Measurements from ENCODE around the gene PA2G4. TPM values are rescaled to one million over a fixed set of nuclear protein-coding genes. Genes with fewer than 3 reads are reported as not detected.

The PA2G4 gene
- polyA plus RNA-seq, 1 donor from 2014 or later = 112 TPM

DNA sequence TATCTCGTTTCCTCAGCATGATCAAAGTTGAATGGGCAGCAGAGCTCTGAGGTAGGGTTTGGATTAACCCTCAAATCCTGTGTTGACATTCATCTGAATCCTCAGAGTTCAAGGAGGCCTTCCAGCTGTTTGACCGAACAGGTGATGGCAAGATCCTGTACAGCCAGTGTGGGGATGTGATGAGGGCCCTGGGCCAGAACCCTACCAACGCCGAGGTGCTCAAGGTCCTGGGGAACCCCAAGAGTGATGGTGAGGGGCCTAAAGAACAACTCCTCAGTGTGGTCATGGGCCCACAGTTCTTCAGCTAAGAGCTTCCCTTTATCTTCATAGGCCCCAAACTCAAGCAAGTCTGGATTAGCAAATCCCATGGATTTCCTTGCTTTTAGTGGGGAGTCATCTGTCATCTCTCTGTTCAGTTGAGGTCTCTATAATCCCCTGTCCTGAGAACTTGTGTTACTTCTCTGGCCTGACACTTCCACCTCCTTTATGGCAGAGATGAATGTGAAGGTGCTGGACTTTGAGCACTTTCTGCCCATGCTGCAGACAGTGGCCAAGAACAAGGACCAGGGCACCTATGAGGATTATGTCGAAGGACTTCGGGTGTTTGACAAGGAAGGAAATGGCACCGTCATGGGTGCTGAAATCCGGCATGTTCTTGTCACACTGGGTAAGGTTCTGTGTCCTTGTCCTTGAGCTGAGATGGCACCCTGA lies 55.3 kb downstream of the PA2G4 start:
- Mint-ChIP-seq H3K4me3 (peak overlapping the region; percentile 79 to 100 (median 99)), H3K4me1 (peaks cover 18 to 28% (median 27%) of the 10 kb centered on the region in 3 donors), H3K27me3 (no peaks in the 10 kb centered on the region), H3K27ac (peak overlapping the region; percentile 64 to 99 (median 97)), H3K9me3 (no peaks in the 10 kb centered on the region), H3K36me3 (peaks cover 4% of the 10 kb centered on the region)

DNA sequence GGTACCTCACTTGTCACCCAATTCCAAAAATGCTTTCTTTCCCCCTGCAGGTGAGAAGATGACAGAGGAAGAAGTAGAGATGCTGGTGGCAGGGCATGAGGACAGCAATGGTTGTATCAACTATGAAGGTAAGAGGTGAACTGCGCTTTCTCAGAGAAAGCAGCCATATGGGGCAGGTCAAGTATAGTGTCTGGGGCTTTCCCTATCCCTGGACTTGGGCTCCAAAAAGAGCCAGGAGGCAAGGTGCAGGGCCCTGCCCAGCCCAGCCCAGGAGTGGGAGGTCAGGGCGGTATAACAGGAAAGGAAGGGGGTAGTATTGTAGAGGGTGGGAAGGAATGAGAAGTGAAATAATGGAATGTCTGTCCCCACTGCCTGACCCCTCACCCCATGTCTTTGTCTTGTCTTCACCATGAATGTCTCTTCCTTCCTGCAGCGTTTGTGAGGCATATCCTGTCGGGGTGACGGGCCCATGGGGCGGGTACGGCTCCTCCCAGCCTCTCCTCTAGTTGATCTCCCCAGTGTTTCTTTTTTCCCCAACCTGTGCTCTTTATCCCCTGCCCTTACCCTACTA lies 55.9 kb downstream of the PA2G4 start:
- H3K27ac Mint-ChIP-seq = peak overlapping the region; percentile 64 to 97 (median 87)
- peaks cover 4% of the 10 kb centered on the region for H3K36me3 Mint-ChIP-seq
- peak overlapping the region; percentile 79 to 100 (median 94) for H3K4me3 Mint-ChIP-seq
- H3K9me3 Mint-ChIP-seq = no peaks in the 10 kb centered on the region
- no peaks in the 10 kb centered on the region for H3K27me3 Mint-ChIP-seq
- peaks cover 18 to 27% (median 24%) of the 10 kb centered on the region in 3 donors for H3K4me1 Mint-ChIP-seq

GRCh38 chr12:56160894-56161689 lies 56.7 kb downstream of the PA2G4 start:
- peak overlapping the region in 2 of 4 donors; percentile 79 to 84 for H3K4me3 Mint-ChIP-seq
- H3K4me1 Mint-ChIP-seq = peaks cover 18 to 27% (median 21%) of the 10 kb centered on the region in 3 donors
- peaks cover 4% of the 10 kb centered on the region for H3K36me3 Mint-ChIP-seq
- no peaks in the 10 kb centered on the region for H3K27me3 Mint-ChIP-seq
- no peaks in the 10 kb centered on the region for H3K9me3 Mint-ChIP-seq
- peak overlapping the region; percentile 64 to 97 (median 87) for H3K27ac Mint-ChIP-seq

GRCh38 chr12:56161690-56162351 lies 57.5 kb downstream of the PA2G4 start:
- H3K36me3 Mint-ChIP-seq = peaks cover 4% of the 10 kb centered on the region
- peak overlapping the region in 2 of 3 donors; percentile 51 to 73 for H3K27ac Mint-ChIP-seq
- H3K27me3 Mint-ChIP-seq = no peaks in the 10 kb centered on the region
- peak overlapping the region in 1 of 4 donors; percentile 79 for H3K4me3 Mint-ChIP-seq
- peaks cover 18 to 27% (median 21%) of the 10 kb centered on the region in 3 donors for H3K4me1 Mint-ChIP-seq
- H3K9me3 Mint-ChIP-seq = no peaks in the 10 kb centered on the region

- Mint-ChIP-seq H3K4me1 (peaks cover 18 to 24% (median 20%) of the 10 kb centered on the region in 3 donors), H3K27me3 (no peaks in the 10 kb centered on the region), H3K4me3 (no peak overlapping the region), H3K9me3 (no peaks in the 10 kb centered on the region), H3K27ac (peak overlapping the region; percentile 19 to 44 (median 31)), H3K36me3 (peaks cover 4% of the 10 kb centered on the region)
Measured at GRCh38 chr12:56162468-56163290, 58.3 kb downstream of the PA2G4 start.

Other genes with a start within 250 kb of the PA2G4 start
- gene PYM1, start 176.7 kb upstream of the PA2G4 start, polyA plus RNA-seq = 76.5 TPM
- 114 TPM for gene DGKA, start 173.4 kb upstream of the PA2G4 start, polyA plus RNA-seq
- gene PMEL, start 138.5 kb upstream of the PA2G4 start, polyA plus RNA-seq = 1.1 TPM
- 8.9 TPM for gene CDK2, start 137.7 kb upstream of the PA2G4 start, polyA plus RNA-seq
- gene RAB5B, start 130.5 kb upstream of the PA2G4 start, polyA plus RNA-seq = 54.7 TPM
- 1.3 TPM for gene SUOX, start 107.3 kb upstream of the PA2G4 start, polyA plus RNA-seq
- gene IKZF4, start 83.5 kb upstream of the PA2G4 start, polyA plus RNA-seq = 0.35 TPM
- gene RPS26, start 62.6 kb upstream of the PA2G4 start, polyA plus RNA-seq = 1,297 TPM
- 0.83 TPM for gene ERBB3, start 24.4 kb upstream of the PA2G4 start, polyA plus RNA-seq
- 8,874 TPM for gene RPL41, start 12.1 kb downstream of the PA2G4 start, polyA plus RNA-seq
- gene ZC3H10, start 13.7 kb downstream of the PA2G4 start, polyA plus RNA-seq = 2.9 TPM
- 156 TPM for gene ESYT1, start 23.7 kb downstream of the PA2G4 start, polyA plus RNA-seq
- gene MYL6B, start 48.0 kb downstream of the PA2G4 start, polyA plus RNA-seq = 25.2 TPM
- gene MYL6, start 53.8 kb downstream of the PA2G4 start, polyA plus RNA-seq = 1,656 TPM
- gene SMARCC2, start 84.9 kb downstream of the PA2G4 start, polyA plus RNA-seq = 81.9 TPM
- gene RNF41, start 117.4 kb downstream of the PA2G4 start, polyA plus RNA-seq = 104 TPM
- gene NABP2, start 119.8 kb downstream of the PA2G4 start, polyA plus RNA-seq = 6.5 TPM
- gene SLC39A5, start 125.5 kb downstream of the PA2G4 start, polyA plus RNA-seq = not detected
- 19.6 TPM for gene ANKRD52, start 153.8 kb downstream of the PA2G4 start, polyA plus RNA-seq
- 15.1 TPM for gene COQ10A, start 162.4 kb downstream of the PA2G4 start, polyA plus RNA-seq
- gene CS, start 195.8 kb downstream of the PA2G4 start, polyA plus RNA-seq = 79.3 TPM
- 160 TPM for gene CNPY2, start 211.4 kb downstream of the PA2G4 start, polyA plus RNA-seq
- 5.5 TPM for gene PAN2, start 229.4 kb downstream of the PA2G4 start, polyA plus RNA-seq
- gene IL23A, start 234.3 kb downstream of the PA2G4 start, polyA plus RNA-seq = 12.4 TPM

Data from IgD-negative memory B cell (primary cell).